ENCODE measurements around the gene ETS1.

Gene ETS1

DNA sequence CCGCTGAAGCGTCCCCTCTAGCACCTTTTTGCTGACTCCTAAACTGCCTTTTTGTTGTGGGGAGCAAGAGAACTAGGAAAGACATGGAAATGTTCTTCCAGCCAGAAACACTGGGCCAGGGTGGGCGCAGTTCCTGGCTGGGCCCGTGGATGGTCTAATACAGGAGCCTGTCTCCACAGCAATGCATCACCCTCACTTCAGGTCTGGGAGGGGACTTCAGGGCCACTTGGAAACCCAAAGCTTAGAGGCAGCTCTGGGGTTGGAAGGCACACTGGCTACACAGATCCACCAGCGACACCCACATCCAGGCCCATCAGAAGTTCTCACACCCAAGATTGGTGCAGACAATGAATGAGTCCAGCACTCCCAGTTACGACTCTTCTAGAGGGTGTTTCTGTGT, 120.3 kb downstream of the ETS1 start:
- H3K9me2 ChIP-seq (replicated peaks; ENCODE audit: insufficient read depth, low read length) = no peaks in the 10 kb centered on the region
- H3K4me3 ChIP-seq (ENCODE audit: low read length) = no peak overlapping the region
- peaks cover 41% of the 10 kb centered on the region for H3F3A ChIP-seq (ENCODE audit: insufficient read depth, low read length)
- no peak overlapping the region for H3K27ac ChIP-seq (ENCODE audit: low read length)
- no peak for DNase-seq
- no peaks in the 10 kb centered on the region for H4K20me1 ChIP-seq (ENCODE audit: insufficient read depth, low read length)
- peaks cover 23% of the 10 kb centered on the region for H3K79me2 ChIP-seq (ENCODE audit: low read length)
- TF ChIP-seq EZH2 (optimal IDR thresholded peaks at IDR 0.05; ENCODE audit: low read depth, low read length) = no peak
- TF ChIP-seq EZH2phosphoT487 (IDR thresholded peaks at IDR 0.05; ENCODE audit: low read length) = no peak
- peaks cover 47% of the 10 kb centered on the region for H3K4me1 ChIP-seq (ENCODE audit: low read length)
- no peaks in the 10 kb centered on the region for H3K36me3 ChIP-seq (replicated peaks; ENCODE audit: insufficient read depth, low read length)
- H2AFZ ChIP-seq (ENCODE audit: low read length) = no peak overlapping the region
- no peak overlapping the region for H3K4me2 ChIP-seq (ENCODE audit: low read depth, low read length)
- H3K9ac ChIP-seq (ENCODE audit: low read length) = no peak overlapping the region
- H3K27me3 ChIP-seq (replicated peaks; ENCODE audit: insufficient read depth, low read length) = no peaks in the 10 kb centered on the region
- no peaks in the 10 kb centered on the region for H3K9me3 ChIP-seq (replicated peaks; ENCODE audit: insufficient read depth, low read length)

- peaks cover 23% of the 10 kb centered on the region for H3K79me2 ChIP-seq (ENCODE audit: low read length)
- H3K9me3 ChIP-seq (replicated peaks; ENCODE audit: insufficient read depth, low read length) = no peaks in the 10 kb centered on the region
- peaks cover 38% of the 10 kb centered on the region for H3K4me1 ChIP-seq (ENCODE audit: low read length)
- no peak overlapping the region for H3K9ac ChIP-seq (ENCODE audit: low read length)
- no peak for DNase-seq
- no peaks in the 10 kb centered on the region for H3K36me3 ChIP-seq (replicated peaks; ENCODE audit: insufficient read depth, low read length)
- peaks cover 33% of the 10 kb centered on the region for H3F3A ChIP-seq (ENCODE audit: insufficient read depth, low read length)
- no peak overlapping the region for H2AFZ ChIP-seq (ENCODE audit: low read length)
- H3K4me2 ChIP-seq (ENCODE audit: low read depth, low read length) = no peak overlapping the region
- H3K4me3 ChIP-seq (ENCODE audit: low read length) = no peak overlapping the region
- H3K27me3 ChIP-seq (replicated peaks; ENCODE audit: insufficient read depth, low read length) = no peaks in the 10 kb centered on the region
- no peaks in the 10 kb centered on the region for H3K9me2 ChIP-seq (replicated peaks; ENCODE audit: insufficient read depth, low read length)
- no peak overlapping the region for H3K27ac ChIP-seq (ENCODE audit: low read length)
- TF ChIP-seq EZH2phosphoT487 (IDR thresholded peaks at IDR 0.05; ENCODE audit: low read length) (no peak), CTCF (IDR thresholded peaks at IDR 0.05; ENCODE audit: low read length) (no peak), EZH2 (optimal IDR thresholded peaks at IDR 0.05; ENCODE audit: low read depth, low read length) (no peak)
- no peaks in the 10 kb centered on the region for H4K20me1 ChIP-seq (ENCODE audit: insufficient read depth, low read length)
These were observed 121.2 kb downstream of the ETS1 start for GRCh38 chr11:128465946-128466705.

GRCh38 chr11:128465531-128465930, 121.8 kb downstream of the ETS1 start:
- Histone ChIP-seq H2AFZ (ENCODE audit: low read length) (no peak overlapping the region), H3K27me3 (replicated peaks; ENCODE audit: insufficient read depth, low read length) (no peaks in the 10 kb centered on the region), H3K9ac (ENCODE audit: low read length) (no peak overlapping the region), H4K20me1 (ENCODE audit: insufficient read depth, low read length) (no peaks in the 10 kb centered on the region), H3K4me2 (ENCODE audit: low read depth, low read length) (no peak overlapping the region), H3K9me2 (replicated peaks; ENCODE audit: insufficient read depth, low read length) (no peaks in the 10 kb centered on the region), H3K79me2 (ENCODE audit: low read length) (peaks cover 23% of the 10 kb centered on the region), H3F3A (ENCODE audit: insufficient read depth, low read length) (peaks cover 27% of the 10 kb centered on the region), H3K36me3 (replicated peaks; ENCODE audit: insufficient read depth, low read length) (no peaks in the 10 kb centered on the region), H3K4me3 (ENCODE audit: low read length) (no peak overlapping the region), H3K27ac (ENCODE audit: low read length) (no peak overlapping the region), H3K4me1 (ENCODE audit: low read length) (peaks cover 32% of the 10 kb centered on the region), H3K9me3 (replicated peaks; ENCODE audit: insufficient read depth, low read length) (no peaks in the 10 kb centered on the region)
- DNase-seq = no peak
- TF ChIP-seq EZH2phosphoT487 (IDR thresholded peaks at IDR 0.05; ENCODE audit: low read length) = no peak
- no peak for TF ChIP-seq EZH2 (optimal IDR thresholded peaks at IDR 0.05; ENCODE audit: low read depth, low read length)
- no peak for TF ChIP-seq CTCF (IDR thresholded peaks at IDR 0.05; ENCODE audit: low read length)

- peaks cover 21% of the 10 kb centered on the region for H3F3A ChIP-seq (ENCODE audit: insufficient read depth, low read length)
- no peak for DNase-seq
- no peaks in the 10 kb centered on the region for H3K27me3 ChIP-seq (replicated peaks; ENCODE audit: insufficient read depth, low read length)
- no peak overlapping the region for H3K9ac ChIP-seq (ENCODE audit: low read length)
- TF ChIP-seq EZH2 (optimal IDR thresholded peaks at IDR 0.05; ENCODE audit: low read depth, low read length) (no peak), CTCF (IDR thresholded peaks at IDR 0.05; ENCODE audit: low read length) (no peak), EZH2phosphoT487 (IDR thresholded peaks at IDR 0.05; ENCODE audit: low read length) (no peak)
- H3K4me3 ChIP-seq (ENCODE audit: low read length) = no peak overlapping the region
- H2AFZ ChIP-seq (ENCODE audit: low read length) = no peak overlapping the region
- H4K20me1 ChIP-seq (ENCODE audit: insufficient read depth, low read length) = no peaks in the 10 kb centered on the region
- no peaks in the 10 kb centered on the region for H3K9me3 ChIP-seq (replicated peaks; ENCODE audit: insufficient read depth, low read length)
- no peak overlapping the region for H3K4me2 ChIP-seq (ENCODE audit: low read depth, low read length)
- H3K4me1 ChIP-seq (ENCODE audit: low read length) = peaks cover 26% of the 10 kb centered on the region
- peaks cover 23% of the 10 kb centered on the region for H3K79me2 ChIP-seq (ENCODE audit: low read length)
- no peaks in the 10 kb centered on the region for H3K36me3 ChIP-seq (replicated peaks; ENCODE audit: insufficient read depth, low read length)
- no peak overlapping the region for H3K27ac ChIP-seq (ENCODE audit: low read length)
- no peaks in the 10 kb centered on the region for H3K9me2 ChIP-seq (replicated peaks; ENCODE audit: insufficient read depth, low read length)
These were observed 122.4 kb downstream of the ETS1 start for GRCh38 chr11:128464878-128465450.

Data from MM.1S (cell line).